Measurements from ENCODE around the gene ZCCHC2. TPM values are rescaled to one million over a fixed set of nuclear protein-coding genes. Genes with fewer than 3 reads are reported as not detected.

Gene ZCCHC2
- total RNA-seq, 1 experiment from 2014 or later, result 43.5 TPM

DNA sequence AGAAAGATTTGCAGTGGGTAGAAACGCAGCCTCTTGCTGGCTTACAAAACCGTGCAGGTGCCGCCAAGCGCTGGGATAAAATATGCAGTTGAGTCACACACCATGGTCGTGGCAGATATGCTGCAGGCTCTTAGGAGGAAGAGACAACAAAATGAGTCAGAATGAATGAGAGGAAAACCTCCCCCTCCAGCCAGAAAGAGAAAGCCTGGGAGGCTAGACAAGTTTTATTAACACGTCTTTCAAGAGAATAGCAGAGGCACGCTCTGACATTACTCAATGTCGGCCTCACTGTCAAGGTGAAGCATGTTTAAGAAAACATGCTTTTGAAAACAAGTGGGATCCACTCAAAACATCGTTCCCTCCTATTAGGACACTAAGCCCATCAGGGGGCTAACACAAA lies 37.1 kb upstream of the ZCCHC2 start:
- peak overlapping the region; percentile 60 for H3K4me3 Mint-ChIP-seq (ENCODE audit: low read depth, unreplicated experiment)
- CTCF ChIA-PET, result interaction anchor here (0.5 to 1.2 kb wide), 8 partner anchors 13 to 364 kb away, joined by 3 to 4 read pairs (median 4); partner anchors contain the start of gene ZCCHC2

DNA sequence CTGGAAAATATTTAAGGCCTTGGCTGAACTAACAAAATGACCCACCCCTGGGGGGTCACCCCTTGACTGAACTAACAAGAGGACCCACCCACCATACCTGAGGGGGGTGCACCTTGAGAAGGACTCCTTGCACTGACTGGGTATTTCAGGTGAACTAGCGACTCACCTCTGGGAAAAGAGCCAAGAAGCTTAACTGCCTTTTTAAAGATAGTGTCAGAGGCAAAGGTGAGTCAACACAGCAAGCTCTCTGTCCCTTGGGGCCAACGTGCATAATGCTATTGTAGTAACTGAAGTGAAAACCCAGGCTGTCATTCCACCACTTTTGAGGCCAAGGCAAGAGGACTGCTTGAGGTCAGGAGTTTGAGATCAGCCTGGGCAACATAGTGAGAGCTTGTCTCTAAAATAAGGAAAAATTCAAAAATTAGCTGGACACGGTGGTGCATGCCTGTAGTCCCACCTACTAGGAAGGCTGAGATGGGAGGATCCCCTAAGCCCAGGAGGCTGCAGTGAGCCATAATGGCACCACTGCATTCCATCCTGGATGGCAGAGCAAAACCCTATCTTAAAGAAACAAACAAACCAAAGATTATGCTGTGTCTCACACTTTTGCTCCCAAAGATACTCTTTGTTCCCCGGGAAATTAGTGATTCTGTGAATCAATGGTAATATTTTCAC lies 36.4 kb upstream of the ZCCHC2 start:
- H3K4me3 Mint-ChIP-seq (ENCODE audit: low read depth, unreplicated experiment), result peak overlapping the region; percentile 60
- H3K27ac Mint-ChIP-seq (ENCODE audit: unreplicated experiment), result peak overlapping the region; percentile 92
- H3K4me1 Mint-ChIP-seq (ENCODE audit: low read depth, unreplicated experiment), result peaks cover 33% of the 10 kb centered on the region
- TF ChIP-seq, protein P1, sequence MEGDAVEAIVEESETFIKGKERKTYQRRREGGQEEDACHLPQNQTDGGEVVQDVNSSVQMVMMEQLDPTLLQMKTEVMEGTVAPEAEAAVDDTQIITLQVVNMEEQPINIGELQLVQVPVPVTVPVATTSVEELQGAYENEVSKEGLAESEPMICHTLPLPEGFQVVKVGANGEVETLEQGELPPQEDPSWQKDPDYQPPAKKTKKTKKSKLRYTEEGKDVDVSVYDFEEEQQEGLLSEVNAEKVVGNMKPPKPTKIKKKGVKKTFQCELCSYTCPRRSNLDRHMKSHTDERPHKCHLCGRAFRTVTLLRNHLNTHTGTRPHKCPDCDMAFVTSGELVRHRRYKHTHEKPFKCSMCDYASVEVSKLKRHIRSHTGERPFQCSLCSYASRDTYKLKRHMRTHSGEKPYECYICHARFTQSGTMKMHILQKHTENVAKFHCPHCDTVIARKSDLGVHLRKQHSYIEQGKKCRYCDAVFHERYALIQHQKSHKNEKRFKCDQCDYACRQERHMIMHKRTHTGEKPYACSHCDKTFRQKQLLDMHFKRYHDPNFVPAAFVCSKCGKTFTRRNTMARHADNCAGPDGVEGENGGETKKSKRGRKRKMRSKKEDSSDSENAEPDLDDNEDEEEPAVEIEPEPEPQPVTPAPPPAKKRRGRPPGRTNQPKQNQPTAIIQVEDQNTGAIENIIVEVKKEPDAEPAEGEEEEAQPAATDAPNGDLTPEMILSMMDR (IDR thresholded peaks at IDR 0.05; ENCODE audit: unreplicated experiment), result no peak
- CTCF ChIA-PET, result interaction anchor here (0.5 to 1.2 kb wide), 8 partner anchors 12 to 364 kb away, joined by 3 to 4 read pairs (median 4); partner anchors contain the start of gene ZCCHC2
- intact Hi-C loops (cut with micrococcal nuclease; ENCODE audit: unreplicated experiment), result loop anchor here (2.0 to 5.0 kb wide), 3 partner anchors 20 to 34 kb away; no protein-coding TSS in a partner anchor
- no peaks in the 10 kb centered on the region for H3K27me3 Mint-ChIP-seq (ENCODE audit: unreplicated experiment)
- H3K9me3 Mint-ChIP-seq (ENCODE audit: low read depth, unreplicated experiment), result no peaks in the 10 kb centered on the region
- BruUV-seq (replicated peaks), result no TSS peak
- peaks cover 10% of the 10 kb centered on the region for H3K36me3 Mint-ChIP-seq (ENCODE audit: insufficient read depth, unreplicated experiment)
- peak; percentile 73 for DNase-seq

More for the DNA sequence above, 37.1 kb upstream of the ZCCHC2 start:
- intact Hi-C loops (cut with micrococcal nuclease; ENCODE audit: unreplicated experiment), result loop anchor here (2.0 to 5.0 kb wide), 4 partner anchors 21 to 61 kb away; no protein-coding TSS in a partner anchor
- H3K36me3 Mint-ChIP-seq (ENCODE audit: insufficient read depth, unreplicated experiment), result peaks cover 10% of the 10 kb centered on the region
- DNase-seq, result peak; percentile 74
- no TSS peak for BruUV-seq (replicated peaks)
- H3K27ac Mint-ChIP-seq (ENCODE audit: unreplicated experiment), result peak overlapping the region; percentile 92
- H3K4me1 Mint-ChIP-seq (ENCODE audit: low read depth, unreplicated experiment), result peaks cover 26% of the 10 kb centered on the region
- peaks cover 5% of the 10 kb centered on the region for H3K9me3 Mint-ChIP-seq (ENCODE audit: low read depth, unreplicated experiment)
- H3K27me3 Mint-ChIP-seq (ENCODE audit: unreplicated experiment), result no peaks in the 10 kb centered on the region
- TF ChIP-seq, protein P1 (IDR thresholded peaks at IDR 0.05; ENCODE audit: unreplicated experiment), result no peak

DNA sequence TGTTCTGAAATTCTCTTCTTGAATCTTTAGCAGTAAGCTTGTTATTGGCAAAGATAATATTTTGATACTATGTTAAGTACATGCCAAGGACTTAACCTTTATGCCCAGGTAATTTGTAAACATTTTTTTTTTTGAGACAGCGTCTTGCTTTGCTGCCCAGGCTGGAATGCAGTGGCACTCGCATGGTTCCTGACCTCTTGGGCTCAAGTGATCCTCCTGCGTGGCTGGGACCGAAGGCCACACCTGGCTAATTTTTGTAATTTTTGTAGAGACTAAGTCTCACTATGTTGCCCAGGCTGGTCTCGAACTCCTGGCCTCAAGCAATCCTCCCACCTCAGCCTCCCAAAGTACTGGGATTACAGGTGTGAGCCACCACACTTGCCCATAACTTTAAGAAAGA lies 35.7 kb upstream of the ZCCHC2 start:
- TF ChIP-seq, protein P1 (IDR thresholded peaks at IDR 0.05; ENCODE audit: unreplicated experiment), result no peak
- Mint-ChIP-seq H3K27me3 (ENCODE audit: unreplicated experiment) (no peaks in the 10 kb centered on the region), H3K9me3 (ENCODE audit: low read depth, unreplicated experiment) (no peaks in the 10 kb centered on the region), H3K4me3 (ENCODE audit: low read depth, unreplicated experiment) (no peak overlapping the region), H3K36me3 (ENCODE audit: insufficient read depth, unreplicated experiment) (peaks cover 10% of the 10 kb centered on the region), H3K27ac (ENCODE audit: unreplicated experiment) (no peak overlapping the region), H3K4me1 (ENCODE audit: low read depth, unreplicated experiment) (peaks cover 41% of the 10 kb centered on the region)
- CTCF ChIA-PET, result interaction anchor here (1.2 kb wide), 1 partner anchor 36 kb away, joined by 4 read pairs; no protein-coding TSS in a partner anchor
- DNase-seq, result no peak
- no TSS peak for BruUV-seq (replicated peaks)
- intact Hi-C loops (cut with micrococcal nuclease; ENCODE audit: unreplicated experiment), result loop anchor here (2.0 to 5.0 kb wide), 3 partner anchors 20 to 35 kb away; no protein-coding TSS in a partner anchor

DNA sequence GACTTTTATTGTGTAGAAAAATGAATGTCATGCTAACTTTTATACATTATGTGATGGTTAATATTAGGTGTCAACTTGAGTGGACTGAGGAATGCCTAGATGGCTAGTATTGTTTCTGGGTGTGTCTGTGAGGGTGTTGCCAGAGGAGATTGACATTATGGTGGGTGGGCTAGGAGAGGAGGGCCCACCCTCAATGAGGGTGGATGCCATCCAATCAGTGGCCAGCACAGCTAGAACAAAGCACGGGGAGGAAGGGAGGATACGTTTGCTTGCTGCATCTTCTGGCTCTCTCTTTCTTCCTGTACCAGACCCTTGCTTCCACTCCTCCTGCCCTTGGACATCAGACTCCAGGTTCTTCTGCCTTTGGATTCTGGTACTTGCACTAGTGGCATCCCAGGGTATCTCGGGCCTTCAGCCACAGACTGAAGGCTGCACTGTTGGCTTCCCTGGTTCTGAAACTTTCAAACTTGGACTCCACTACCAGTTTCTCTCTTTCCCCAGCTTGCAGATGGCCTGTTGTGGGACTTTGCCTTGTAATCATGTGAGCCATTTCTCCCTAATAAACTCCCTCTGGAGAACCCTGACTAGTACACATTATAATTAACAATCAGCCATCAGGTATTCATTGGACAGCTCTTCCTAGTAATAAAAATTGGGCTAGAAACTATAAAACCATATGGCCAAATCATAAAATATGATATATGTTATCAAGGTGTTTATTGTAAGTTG lies 31.7 kb upstream of the ZCCHC2 start:
- intact Hi-C loops (cut with micrococcal nuclease; ENCODE audit: unreplicated experiment), result no loop called here
- peaks cover 37% of the 10 kb centered on the region for H3K4me1 Mint-ChIP-seq (ENCODE audit: low read depth, unreplicated experiment)
- TF ChIP-seq, protein P1 (IDR thresholded peaks at IDR 0.05; ENCODE audit: unreplicated experiment), result no peak
- no peaks in the 10 kb centered on the region for H3K9me3 Mint-ChIP-seq (ENCODE audit: low read depth, unreplicated experiment)
- peaks cover 3% of the 10 kb centered on the region for H3K36me3 Mint-ChIP-seq (ENCODE audit: insufficient read depth, unreplicated experiment)
- no TSS peak for BruUV-seq (replicated peaks)
- DNase-seq, result no peak
- H3K4me3 Mint-ChIP-seq (ENCODE audit: low read depth, unreplicated experiment), result no peak overlapping the region
- no peaks in the 10 kb centered on the region for H3K27me3 Mint-ChIP-seq (ENCODE audit: unreplicated experiment)
- H3K27ac Mint-ChIP-seq (ENCODE audit: unreplicated experiment), result no peak overlapping the region
- CTCF ChIA-PET, result no interaction called here
